HUES64 (cell line): Measurements from ENCODE around the gene ARL11.
A peak's percentile ranks its signal among the peaks of the same experiment; 100 is the strongest.

Experiments used
- H3K27ac ChIP-seq: 2 replicates; pipeline ENCODE4 v1.7.0; 2013; ENCODE audit warnings: low read depth, low read length, inconsistent platforms
- H3K27me3 ChIP-seq: 2 replicates; pipeline ENCODE4 v1.6.1; 2013; ENCODE audit warnings: mild to moderate bottlenecking, low read length; ENCODE audit not compliant: insufficient read depth
- H3K36me3 ChIP-seq: 2 replicates; pipeline ENCODE4 v1.6.1; 2013; ENCODE audit warnings: mild to moderate bottlenecking, low read length; ENCODE audit not compliant: insufficient read depth
- H3K4me1 ChIP-seq: 2 replicates; pipeline ENCODE4 v1.6.1; 2013; ENCODE audit warnings: mild to moderate bottlenecking, low read length, moderate library complexity; ENCODE audit not compliant: insufficient read depth
- H3K4me3 ChIP-seq: 2 replicates; pipeline ENCODE4 v1.5.1; 2013; ENCODE audit warnings: mild to moderate bottlenecking, low read length, moderate library complexity
- H3K9ac ChIP-seq: 2 replicates; pipeline ENCODE4 v1.6.1; 2013; ENCODE audit warnings: mild to moderate bottlenecking, low read depth, low read length
- H3K9me3 ChIP-seq: 2 replicates; pipeline ENCODE4 v1.6.1; 2013; ENCODE audit warnings: low read depth, low read length; ENCODE audit not compliant: insufficient read depth
- WGBS: fragments of 150-250, 120-280 bp; methylation state at CpG from one replicate; pipeline ENCODE4 v1.1.7; 2013; ENCODE audit warnings: missing lambda C conversion rate; 5-methylcytosine and 5-hydroxymethylcytosine counted together

The ARL11 gene

GRCh38 chr13:49635599-49636433 is 7.5 kb downstream of the ARL11 start:
- Histone ChIP-seq H3K27ac (peak overlapping the region; percentile 75; the same call in 1 of the 2 replicates), H3K4me3 (peak overlapping the region; percentile 42), H3K9me3 (no peaks in the 10 kb centered on the region), H3K36me3 (no peaks in the 10 kb centered on the region), H3K9ac (peak overlapping the region; percentile 16; the same call in 1 of the 2 replicates), H3K27me3 (no peaks in the 10 kb centered on the region), H3K4me1 (peaks cover 16% of the 10 kb centered on the region; the same call in 1 of the 2 replicates)
- WGBS: 38% methylated on average over 10 of the region's 10 CpGs

GRCh38 chr13:49636705-49637104 is 8.4 kb downstream of the ARL11 start:
- Histone ChIP-seq H3K27ac (peak overlapping the region; percentile 75; the same call in 1 of the 2 replicates), H3K9ac (no peak overlapping the region), H3K4me3 (no peak overlapping the region; the same call in 1 of the 2 replicates), H3K36me3 (no peaks in the 10 kb centered on the region), H3K27me3 (no peaks in the 10 kb centered on the region), H3K4me1 (peaks cover 20% of the 10 kb centered on the region; the same call in 1 of the 2 replicates), H3K9me3 (no peaks in the 10 kb centered on the region)
- whole genome bisulfite sequencing: 96% methylated on average over 5 of the region's 5 CpGs

GRCh38 chr13:49638030-49638743 is 9.9 kb downstream of the ARL11 start:
- 96% methylated on average over 4 of the region's 4 CpGs for WGBS
- no peaks in the 10 kb centered on the region for H3K27me3 ChIP-seq
- no peak overlapping the region for H3K4me3 ChIP-seq
- H3K27ac ChIP-seq: no peak overlapping the region
- no peaks in the 10 kb centered on the region for H3K9me3 ChIP-seq
- peaks cover 20% of the 10 kb centered on the region; the same call in 1 of the 2 replicates for H3K4me1 ChIP-seq
- H3K9ac ChIP-seq: no peak overlapping the region
- no peaks in the 10 kb centered on the region for H3K36me3 ChIP-seq

GRCh38 chr13:49638744-49639072 is 10.4 kb downstream of the ARL11 start:
- peaks cover 20% of the 10 kb centered on the region; the same call in 1 of the 2 replicates for H3K4me1 ChIP-seq
- no peaks in the 10 kb centered on the region for H3K27me3 ChIP-seq
- no peak overlapping the region for H3K9ac ChIP-seq
- H3K9me3 ChIP-seq: no peaks in the 10 kb centered on the region
- no peak overlapping the region for H3K4me3 ChIP-seq
- 90% methylated on average over 2 of the region's 2 CpGs for WGBS
- H3K27ac ChIP-seq: no peak overlapping the region
- H3K36me3 ChIP-seq: no peaks in the 10 kb centered on the region

GRCh38 chr13:49641801-49642291 is 13.5 kb downstream of the ARL11 start:
- no peaks in the 10 kb centered on the region for H3K27me3 ChIP-seq
- 91% methylated on average over 4 of the region's 4 CpGs for WGBS
- H3K4me3 ChIP-seq: no peak overlapping the region
- H3K27ac ChIP-seq: no peak overlapping the region
- H3K4me1 ChIP-seq: peaks cover 7% of the 10 kb centered on the region; the same call in 1 of the 2 replicates
- H3K36me3 ChIP-seq: no peaks in the 10 kb centered on the region
- H3K9ac ChIP-seq: no peak overlapping the region
- no peaks in the 10 kb centered on the region for H3K9me3 ChIP-seq

- H3K9me3 ChIP-seq: no peaks in the 10 kb centered on the region
- no peaks in the 10 kb centered on the region for H3K36me3 ChIP-seq
- WGBS: 96% methylated on average over 11 of the region's 12 CpGs
- H3K27ac ChIP-seq: no peak overlapping the region
- H3K27me3 ChIP-seq: no peaks in the 10 kb centered on the region
- no peak overlapping the region for H3K9ac ChIP-seq
- peaks cover 7% of the 10 kb centered on the region; the same call in 1 of the 2 replicates for H3K4me1 ChIP-seq
- H3K4me3 ChIP-seq: no peak overlapping the region
Measured at GRCh38 chr13:49643035-49643646, 14.8 kb downstream of the ARL11 start.

- Histone ChIP-seq H3K9me3 (no peaks in the 10 kb centered on the region), H3K36me3 (no peaks in the 10 kb centered on the region), H3K27me3 (no peaks in the 10 kb centered on the region), H3K4me1 (peaks cover 7% of the 10 kb centered on the region; the same call in 1 of the 2 replicates), H3K4me3 (no peak overlapping the region), H3K9ac (no peak overlapping the region), H3K27ac (no peak overlapping the region)
- 94% methylated on average over 11 of the region's 13 CpGs for WGBS
Measured at GRCh38 chr13:49645451-49645850, 17.1 kb downstream of the ARL11 start.

GRCh38 chr13:49646688-49647087 is 18.4 kb downstream of the ARL11 start:
- no peaks in the 10 kb centered on the region for H3K27me3 ChIP-seq
- 95% methylated on average over 4 of the region's 4 CpGs for WGBS
- no peaks in the 10 kb centered on the region for H3K9me3 ChIP-seq
- no peak overlapping the region for H3K9ac ChIP-seq
- no peaks in the 10 kb centered on the region for H3K4me1 ChIP-seq
- no peak overlapping the region for H3K4me3 ChIP-seq
- no peaks in the 10 kb centered on the region for H3K36me3 ChIP-seq
- no peak overlapping the region for H3K27ac ChIP-seq

- WGBS: 48% methylated on average over 2 of the region's 5 CpGs
- Histone ChIP-seq H3K9ac (no peak overlapping the region), H3K9me3 (no peaks in the 10 kb centered on the region), H3K27ac (no peak overlapping the region), H3K4me1 (no peaks in the 10 kb centered on the region), H3K27me3 (no peaks in the 10 kb centered on the region), H3K4me3 (no peak overlapping the region), H3K36me3 (no peaks in the 10 kb centered on the region)
Measured at GRCh38 chr13:49649244-49649962, 21.1 kb downstream of the ARL11 start.

- Histone ChIP-seq H3K27me3 (no peaks in the 10 kb centered on the region), H3K4me3 (no peak overlapping the region), H3K36me3 (no peaks in the 10 kb centered on the region), H3K27ac (no peak overlapping the region), H3K4me1 (no peaks in the 10 kb centered on the region), H3K9ac (no peak overlapping the region), H3K9me3 (no peaks in the 10 kb centered on the region)
- WGBS: 86% methylated on average over 2 of the region's 2 CpGs
Measured at GRCh38 chr13:49649963-49650312, 21.6 kb downstream of the ARL11 start.
